GM18520 (cell line): Measurements from ENCODE around the gene BRS3.

Experiments used
- ATAC-seq: cut with Tn5 transposase; IDR thresholded peaks from one replicate; pipeline ENCODE4 v1.9.1; 2021; ENCODE audit not compliant: unreplicated experiment

Gene BRS3

DNA sequence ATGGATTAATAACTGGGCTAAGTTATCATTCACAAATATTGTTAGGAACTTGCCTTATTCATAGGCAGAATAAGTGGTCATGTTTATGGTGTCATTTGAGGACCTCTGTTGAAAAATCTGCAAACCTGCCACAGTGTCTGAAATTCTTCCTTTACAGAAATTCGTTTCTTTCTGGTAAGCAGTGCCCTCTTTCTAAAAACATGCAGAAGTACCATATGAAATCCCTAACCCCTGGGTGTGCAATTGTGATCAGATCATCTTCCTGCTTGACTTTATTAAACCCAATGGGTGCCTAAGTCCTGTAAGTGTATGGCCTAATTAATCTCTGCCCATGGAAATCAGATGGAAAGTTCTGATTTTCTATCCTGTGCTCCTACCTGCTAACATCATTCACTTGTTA, 5.3 kb downstream of the BRS3 start:
- no peak for ATAC-seq

- ATAC-seq, result no peak
Measured at GRCh38 chrX:136495043-136495442, 7.3 kb downstream of the BRS3 start.

GRCh38 chrX:136496186-136496763, 8.5 kb downstream of the BRS3 start:
- no peak for ATAC-seq

- peak; percentile 80 for ATAC-seq
Measured at GRCh38 chrX:136496764-136497555, 9.2 kb downstream of the BRS3 start.

DNA sequence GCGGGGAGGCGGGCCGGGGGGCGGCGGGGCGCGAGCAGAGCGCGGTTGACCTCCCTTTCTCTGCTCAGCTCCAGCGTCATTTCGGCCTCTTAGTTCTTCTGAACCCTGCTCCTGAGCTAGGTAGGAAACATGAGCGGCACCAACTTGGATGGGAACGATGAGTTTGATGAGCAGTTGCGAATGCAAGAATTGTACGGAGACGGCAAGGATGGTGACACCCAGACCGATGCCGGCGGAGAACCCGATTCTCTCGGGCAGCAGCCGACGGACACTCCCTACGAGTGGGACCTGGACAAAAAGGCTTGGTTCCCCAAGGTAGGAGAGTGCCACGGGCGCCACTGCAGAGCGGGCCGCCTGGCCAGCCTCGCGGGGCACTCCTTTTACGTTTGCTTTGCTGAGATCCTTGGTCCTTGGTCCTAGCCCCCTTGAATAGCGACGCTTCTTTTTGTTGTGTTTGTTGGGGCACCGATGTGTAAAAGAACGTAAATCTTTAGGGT, 9.9 kb downstream of the BRS3 start, which contains the start of gene HTATSF1:
Gene HTATSF1 (plus strand): TSS at position 37 of the 497 bp plus-strand sequence. CDS start 93 bp downstream, at position 130.
- no peak for ATAC-seq

GRCh38 chrX:136519069-136519468, 31.3 kb downstream of the BRS3 start:
- no peak for ATAC-seq

GRCh38 chrX:136523770-136524169, 36.0 kb downstream of the BRS3 start:
- ATAC-seq, result no peak

DNA sequence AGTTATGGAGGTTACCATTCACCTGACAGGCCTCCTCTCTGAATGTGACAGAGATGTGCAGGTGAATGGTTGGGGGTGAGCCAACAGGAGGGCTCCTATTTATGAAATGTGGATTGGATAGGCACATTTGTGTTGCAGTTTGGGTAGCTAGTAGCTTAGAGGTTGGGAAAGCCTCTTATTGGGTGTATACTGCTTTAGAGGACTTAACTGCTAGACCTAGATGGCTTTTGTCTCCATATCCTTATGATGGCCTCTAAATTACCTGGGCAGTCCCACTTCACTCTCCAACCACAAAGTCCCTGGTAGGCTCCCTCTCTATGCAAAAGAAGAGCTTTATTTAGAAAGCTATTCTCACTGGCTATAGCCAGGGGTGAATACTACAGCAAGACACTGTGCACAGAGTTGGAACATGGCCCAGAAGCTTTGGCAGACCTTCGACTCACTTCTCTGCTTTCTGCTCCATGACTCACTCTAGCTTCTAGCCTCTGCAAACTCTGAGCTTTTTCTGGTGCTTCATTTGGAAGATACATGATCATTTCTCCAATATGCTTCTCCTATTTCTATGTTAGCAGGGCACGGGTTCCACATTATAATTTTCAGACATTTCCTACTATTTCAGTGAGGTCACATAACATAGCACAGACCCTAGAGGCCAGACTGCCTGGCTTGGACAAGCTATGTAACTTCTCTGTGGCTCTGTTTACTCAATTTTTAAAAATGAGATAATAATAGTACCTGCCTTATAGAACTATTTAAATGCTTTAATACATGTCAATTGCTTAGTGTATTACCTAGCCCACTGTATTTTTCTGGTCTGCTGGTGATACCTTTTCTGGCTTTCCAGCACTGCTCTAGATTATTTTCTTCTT, 38.2 kb downstream of the BRS3 start:
- ATAC-seq, result no peak

- no peak for ATAC-seq
Measured at GRCh38 chrX:136528645-136529315, 41.0 kb downstream of the BRS3 start.

- ATAC-seq, result no peak
Measured at GRCh38 chrX:136529795-136530194, 42.0 kb downstream of the BRS3 start.

DNA sequence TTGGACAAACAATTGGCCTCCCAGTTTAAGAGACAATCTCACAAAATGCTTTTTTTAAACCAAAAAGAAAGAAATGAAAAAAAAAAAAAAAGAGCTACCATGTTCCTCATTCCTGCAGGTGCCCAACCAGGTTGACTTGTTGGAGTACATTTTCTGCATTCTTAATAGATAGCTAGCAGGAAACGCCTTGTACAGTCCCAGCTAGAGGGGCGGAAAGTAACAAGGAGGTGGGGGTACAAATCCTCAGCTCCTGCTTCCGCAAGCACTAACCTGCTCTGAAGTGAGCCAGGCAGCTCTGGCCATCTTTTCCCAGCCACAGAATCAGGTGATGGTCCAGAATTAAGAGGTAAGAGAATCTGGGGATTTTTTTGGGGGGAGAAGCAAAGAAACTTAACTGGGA, 44.2 kb downstream of the BRS3 start, which contains the start of gene VGLL1:
Gene VGLL1 (plus strand): TSS at position 265 of the 400 bp plus-strand sequence. CDS start 3,806 bp downstream, outside the sequence.
- ATAC-seq, result no peak

DNA sequence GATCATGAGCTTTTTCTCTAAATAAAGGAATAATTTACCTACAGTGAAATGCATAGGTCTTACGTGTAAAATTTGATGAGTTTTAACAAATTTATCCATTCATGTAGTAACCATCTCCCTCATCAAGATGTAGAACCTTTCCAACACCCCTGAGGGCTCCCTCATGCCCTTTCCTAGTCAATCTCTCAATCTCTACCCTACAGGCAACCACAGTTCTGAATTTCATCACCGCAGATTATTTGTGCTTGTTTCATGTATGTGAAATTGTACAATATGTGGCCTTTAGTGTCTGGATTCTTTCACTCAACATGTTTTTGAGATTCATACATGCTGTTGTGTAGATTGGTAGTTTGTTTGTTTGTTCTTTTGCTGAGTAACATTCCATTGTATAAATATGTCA, 46.4 kb downstream of the BRS3 start:
- no peak for ATAC-seq

GRCh38 chrX:136538811-136539210, 51.1 kb downstream of the BRS3 start:
- no peak for ATAC-seq

- ATAC-seq, result no peak
Measured at GRCh38 chrX:136540226-136540625, 52.5 kb downstream of the BRS3 start.

DNA sequence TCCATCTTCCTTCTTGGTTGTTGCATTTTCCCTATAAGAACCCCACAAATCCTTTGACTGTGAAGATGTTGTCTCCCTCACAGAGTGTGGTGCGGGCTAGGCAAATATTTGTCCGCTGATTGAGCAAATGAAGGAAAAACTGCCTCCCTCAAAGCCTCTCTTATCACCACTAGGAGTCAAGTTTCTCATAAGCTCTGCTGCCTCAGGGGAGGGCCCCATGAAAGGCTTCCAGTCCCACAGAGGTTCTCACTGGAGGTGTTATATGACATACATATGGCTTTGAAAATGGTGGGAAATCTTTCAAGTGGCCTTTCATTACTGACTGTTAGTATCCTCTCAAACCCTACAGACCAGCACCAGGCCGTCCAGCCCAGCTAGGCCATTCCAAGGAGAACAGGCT, 53.5 kb downstream of the BRS3 start:
- ATAC-seq, result no peak

DNA sequence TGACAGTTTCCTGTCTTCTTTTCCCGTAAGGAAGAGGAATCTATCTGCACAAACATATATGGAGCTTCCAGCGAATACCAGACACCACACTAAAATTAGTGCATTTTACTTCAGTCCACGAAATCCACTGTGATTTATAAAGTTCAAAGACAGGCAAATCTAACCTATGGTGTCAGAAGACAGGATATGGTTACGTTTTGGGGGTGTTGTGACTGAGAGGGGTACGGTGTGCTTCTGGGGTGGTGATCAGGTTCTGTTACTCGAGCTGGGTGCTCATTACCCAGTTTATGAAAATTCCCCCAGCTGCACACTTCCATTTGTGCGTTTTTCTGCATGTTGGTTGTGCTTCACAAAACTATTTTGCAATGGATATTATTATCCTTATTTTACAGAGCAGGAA, 54.5 kb downstream of the BRS3 start:
- no peak for ATAC-seq
